ENCODE measurements around the gene UBAC2. TPM values are rescaled to one million over a fixed set of nuclear protein-coding genes. Genes with fewer than 3 reads are reported as not detected.
"Not testable (repeated sequence)": the region's sequence is repeated elsewhere in the genome, so short reads cannot be mapped to it uniquely, and the experiment has no call there.

Gene UBAC2
- total RNA-seq, 1 donor from 2014 or later = 82.3 TPM

DNA sequence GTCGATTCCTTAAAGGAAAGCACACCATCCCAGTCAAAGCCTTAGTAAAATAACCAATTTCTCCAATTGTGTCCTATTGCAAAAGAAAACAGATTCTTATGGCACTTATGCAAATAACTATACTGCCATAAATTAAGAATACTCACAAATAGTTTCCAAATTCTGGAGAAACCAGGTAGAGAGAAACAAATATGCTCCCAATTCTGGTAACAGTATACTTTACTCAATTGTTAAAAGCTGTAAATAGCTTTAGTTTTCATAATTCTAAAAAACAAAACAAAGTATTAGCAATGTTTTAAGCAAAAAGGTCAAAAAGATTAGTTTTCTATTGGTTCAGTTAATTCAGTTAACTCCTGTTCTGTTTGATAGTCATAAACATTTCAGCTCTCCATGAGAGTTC is 18.2 kb upstream of the UBAC2 start:
- no peak for DNase-seq (ENCODE audit: low read depth)

DNA sequence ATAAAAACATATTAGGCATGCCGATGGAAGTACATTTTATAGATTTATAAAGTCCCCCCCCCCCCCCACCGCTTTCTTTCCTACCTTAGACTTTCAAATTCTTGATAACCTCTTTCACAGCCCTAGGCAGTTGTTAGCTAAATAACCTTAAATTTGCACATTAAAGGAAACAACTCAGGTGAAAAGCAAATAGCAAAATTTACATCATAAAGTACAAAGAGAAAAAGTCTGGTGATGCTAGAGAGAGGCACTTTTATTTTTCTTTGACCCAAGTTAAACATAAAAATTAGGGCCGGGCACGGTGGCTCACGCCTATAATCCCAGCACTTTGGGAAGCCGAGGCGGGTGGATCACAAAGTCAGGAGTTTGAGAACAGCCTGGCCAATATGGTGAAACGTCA is 15.0 kb upstream of the UBAC2 start:
- no peak for DNase-seq (ENCODE audit: low read depth)

DNA sequence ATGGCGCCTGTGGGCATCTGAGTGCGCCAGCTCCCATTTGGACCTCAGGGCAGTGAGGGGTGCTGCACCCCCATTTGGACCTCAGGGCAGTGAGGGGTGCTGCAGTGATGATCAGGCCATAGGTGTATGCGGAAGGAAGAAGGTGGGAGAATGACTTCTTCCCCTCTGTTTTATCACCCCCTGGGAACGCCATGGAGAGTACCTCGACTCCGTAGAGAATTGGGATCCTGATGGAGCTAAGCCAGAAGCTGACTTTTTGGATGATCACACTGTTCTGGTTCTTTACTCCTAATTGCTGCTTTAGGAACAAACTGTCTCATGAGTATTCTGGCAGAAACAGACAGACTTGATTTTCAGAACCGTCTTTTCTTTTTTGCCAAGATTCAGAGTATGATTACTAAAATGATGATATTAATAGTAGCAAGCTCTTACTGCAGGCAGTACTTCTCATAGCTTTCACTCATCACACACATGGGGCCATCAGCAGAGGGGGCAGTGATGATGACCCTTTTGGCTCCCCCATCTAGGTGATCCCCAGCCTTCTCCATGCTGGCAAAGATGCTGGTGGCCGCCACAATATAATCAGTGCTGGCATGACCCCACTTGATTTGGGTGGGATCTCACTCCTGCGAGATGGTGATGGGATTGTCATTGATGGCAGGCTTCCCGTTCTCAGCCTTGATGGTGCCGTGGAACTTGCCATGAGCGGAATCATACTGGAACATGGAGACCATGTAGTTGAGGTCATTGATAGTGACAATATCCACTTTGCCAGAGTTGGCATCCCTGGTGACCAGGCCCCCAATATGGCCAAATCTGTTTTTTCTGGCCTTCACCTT is 10.3 kb upstream of the UBAC2 start:
- DNase-seq (ENCODE audit: low read depth) = no peak

DNA sequence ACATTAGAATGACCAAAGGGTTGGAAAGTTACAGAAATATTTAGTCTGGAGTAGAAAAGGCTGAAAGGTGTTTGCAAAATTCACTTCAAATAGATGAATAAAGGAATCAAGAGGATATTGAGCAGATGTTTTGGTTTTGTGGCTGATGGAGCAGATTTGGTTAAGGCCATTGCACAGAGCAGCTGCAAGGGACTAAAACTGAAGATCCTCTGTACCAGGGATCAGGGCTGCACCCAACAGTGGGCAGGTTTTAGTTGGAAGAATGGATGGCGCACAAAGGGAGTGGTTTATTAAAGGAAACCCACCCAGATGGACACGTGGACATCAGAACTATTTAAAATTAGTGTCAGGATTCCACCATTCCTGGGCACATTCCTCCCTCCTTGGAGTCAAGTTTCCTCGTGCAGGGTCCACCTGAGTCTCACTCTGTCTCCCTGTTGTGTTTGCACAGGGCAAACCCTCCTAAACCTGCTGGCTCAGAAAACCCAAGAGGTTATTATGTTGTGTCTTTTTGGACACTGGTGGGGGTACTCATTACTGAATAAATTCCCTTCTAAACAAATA is 9.2 kb upstream of the UBAC2 start:
- DNase-seq (ENCODE audit: low read depth) = peak; percentile 27

DNA sequence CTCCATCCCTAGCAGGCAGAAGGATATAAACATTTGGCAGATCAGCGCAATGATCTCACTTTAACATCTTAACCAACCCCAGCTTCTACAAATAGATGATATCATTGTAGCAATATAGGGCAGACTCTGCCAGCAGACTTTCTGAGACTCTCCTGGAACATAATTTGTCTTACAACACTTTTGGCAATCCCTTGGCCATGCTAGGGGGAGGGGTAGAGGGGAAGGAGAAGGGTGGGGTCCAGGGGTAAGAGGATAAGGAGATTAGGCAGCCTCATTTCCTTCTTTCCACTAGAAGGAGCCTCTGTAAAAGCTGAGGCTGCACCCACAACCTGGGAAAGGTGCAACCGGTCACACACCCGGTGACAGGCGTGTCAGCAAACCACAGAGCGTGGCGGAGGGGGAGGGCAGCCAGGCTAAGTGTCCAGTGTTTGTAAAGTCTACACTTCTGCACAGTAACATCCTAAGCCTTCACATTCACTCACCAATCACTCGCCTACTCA is 8.7 kb upstream of the UBAC2 start:
- DNase-seq (ENCODE audit: low read depth) = no peak

DNA sequence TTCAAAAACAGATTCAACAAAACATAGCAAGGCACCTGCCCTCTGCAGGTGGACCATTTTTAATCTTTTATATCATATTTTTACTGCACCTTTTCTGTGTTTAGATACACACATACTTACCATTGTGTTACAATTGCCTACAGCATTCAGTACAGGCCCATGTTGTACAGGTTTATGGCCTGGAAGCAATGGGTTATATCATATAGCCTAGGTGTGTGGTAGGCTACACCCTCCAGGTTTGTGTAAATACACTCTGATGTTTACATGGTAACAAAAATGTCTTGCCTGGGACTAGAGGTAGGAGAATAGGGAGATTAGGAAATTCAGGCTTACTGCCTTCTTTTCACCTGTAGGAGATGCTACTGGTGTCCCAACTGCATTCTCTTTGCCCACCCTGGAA is 8.2 kb upstream of the UBAC2 start:
- no peak for DNase-seq (ENCODE audit: low read depth)

DNA sequence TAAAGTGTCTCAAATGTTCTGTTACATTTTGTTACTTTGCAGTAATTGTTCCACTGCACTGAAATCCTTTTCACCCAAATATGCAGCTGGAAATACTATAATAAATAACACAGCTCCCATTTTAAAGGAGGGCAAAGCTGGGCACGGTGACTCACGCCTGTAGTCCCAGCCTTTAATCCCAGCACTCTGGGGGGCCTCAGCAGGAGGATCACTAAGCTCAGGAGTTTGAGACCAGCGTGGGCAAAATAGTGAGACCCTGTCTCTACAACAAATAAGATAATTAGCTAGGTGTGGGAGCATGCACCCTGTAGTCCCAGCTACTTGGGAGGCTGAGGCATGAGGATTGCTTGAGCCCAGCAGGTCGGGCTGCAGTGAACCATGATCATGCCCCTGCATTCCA is 7.5 kb upstream of the UBAC2 start:
- DNase-seq (ENCODE audit: low read depth) = no peak

DNA sequence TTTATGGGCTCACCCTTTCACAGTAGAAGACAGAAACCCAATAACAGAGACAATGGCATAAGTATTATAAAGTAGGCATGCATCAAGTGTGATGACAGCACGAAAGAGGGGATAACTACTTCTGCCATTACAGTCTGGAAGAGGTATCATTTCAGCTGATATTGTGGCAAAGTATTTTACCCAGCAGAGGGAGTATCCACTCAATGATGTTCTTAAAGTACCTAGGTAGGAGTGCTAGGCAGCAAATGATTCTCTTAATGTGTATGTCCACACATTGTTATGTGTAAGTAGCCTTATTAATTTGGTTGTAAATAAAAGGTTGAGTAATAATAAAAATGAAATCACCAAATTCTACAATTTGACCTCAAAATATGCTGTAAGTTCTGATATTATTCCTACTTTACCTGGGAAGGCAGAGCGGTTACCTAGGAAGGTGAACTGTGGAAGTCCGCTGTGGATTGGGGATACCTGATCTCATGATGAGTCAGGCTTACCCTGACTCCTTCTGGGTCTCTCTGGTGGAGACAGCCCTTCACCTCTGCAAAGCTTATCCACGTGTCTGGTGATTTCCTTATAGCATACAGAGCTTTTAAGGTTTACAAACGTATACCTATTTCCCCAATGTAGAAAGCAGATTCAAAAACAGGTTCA is 4.1 kb upstream of the UBAC2 start:
- no peak for DNase-seq (ENCODE audit: low read depth)

DNA sequence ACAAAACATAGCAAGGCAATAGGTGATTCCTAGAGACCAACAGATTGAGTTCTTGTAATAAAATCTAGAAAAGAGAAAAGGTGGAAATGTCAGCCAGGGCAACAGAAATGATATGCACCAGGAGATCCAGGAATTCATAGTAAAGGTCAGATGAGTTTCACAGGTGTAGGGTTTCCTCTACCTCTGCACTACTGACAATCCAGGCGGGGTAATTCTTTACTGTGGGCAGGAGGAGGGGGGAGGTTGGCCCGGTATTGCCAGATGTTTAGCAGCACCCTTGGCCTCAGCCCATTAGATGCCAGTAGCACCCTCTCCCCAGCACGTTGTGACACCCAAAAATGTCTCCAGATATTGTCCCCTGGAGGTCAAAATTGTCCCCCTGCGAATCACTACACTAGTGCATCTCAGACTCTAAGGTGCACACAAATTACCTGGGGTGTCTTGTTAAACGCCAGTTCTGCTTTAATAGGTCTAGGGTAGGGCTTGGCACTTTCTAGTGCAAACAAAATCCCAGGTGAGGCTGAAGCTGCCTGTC is 3.5 kb upstream of the UBAC2 start:
- no peak for DNase-seq (ENCODE audit: low read depth)

DNA sequence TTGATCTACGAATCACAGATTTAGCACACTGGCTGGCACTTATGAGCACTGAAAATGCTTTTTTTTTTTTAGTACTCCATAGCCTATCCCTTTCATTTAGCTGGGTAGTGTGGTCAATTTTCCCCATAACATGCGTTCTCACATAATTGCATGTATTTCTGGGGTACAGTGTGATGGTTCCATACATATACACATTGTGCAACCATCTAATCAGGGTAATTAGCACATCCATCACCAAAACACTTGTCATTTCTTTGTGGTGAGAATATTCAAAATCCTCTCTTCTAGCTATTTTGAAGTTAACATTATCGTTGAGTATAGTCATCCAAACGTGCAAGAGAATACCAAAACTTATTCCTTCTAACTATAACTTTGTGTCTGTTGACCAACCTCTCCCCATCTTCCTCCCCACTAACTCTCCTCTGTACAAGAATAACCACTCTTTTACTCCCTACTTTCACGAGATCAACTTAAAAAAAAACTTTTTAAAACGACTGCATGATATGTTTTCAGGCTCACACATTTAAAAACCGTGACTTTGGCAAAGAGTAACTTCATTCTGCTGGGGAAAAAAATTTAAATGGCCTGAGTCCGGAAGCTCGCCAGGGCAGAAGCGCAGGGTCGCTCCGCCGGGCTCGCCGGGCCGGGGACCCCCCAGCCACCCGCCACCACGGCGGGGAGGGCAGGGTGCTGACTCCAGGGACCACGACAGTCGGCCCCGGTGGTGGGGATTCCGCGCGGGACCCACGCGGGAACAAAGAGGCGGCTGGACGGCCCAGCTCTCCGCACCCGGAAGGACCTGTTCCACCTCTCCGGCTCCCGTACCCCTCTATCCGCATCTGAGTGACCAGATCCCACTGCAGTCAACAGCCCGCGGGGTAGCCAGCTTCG is 868 bp upstream of the UBAC2 start:
- DNase-seq (ENCODE audit: low read depth) = no peak

DNA sequence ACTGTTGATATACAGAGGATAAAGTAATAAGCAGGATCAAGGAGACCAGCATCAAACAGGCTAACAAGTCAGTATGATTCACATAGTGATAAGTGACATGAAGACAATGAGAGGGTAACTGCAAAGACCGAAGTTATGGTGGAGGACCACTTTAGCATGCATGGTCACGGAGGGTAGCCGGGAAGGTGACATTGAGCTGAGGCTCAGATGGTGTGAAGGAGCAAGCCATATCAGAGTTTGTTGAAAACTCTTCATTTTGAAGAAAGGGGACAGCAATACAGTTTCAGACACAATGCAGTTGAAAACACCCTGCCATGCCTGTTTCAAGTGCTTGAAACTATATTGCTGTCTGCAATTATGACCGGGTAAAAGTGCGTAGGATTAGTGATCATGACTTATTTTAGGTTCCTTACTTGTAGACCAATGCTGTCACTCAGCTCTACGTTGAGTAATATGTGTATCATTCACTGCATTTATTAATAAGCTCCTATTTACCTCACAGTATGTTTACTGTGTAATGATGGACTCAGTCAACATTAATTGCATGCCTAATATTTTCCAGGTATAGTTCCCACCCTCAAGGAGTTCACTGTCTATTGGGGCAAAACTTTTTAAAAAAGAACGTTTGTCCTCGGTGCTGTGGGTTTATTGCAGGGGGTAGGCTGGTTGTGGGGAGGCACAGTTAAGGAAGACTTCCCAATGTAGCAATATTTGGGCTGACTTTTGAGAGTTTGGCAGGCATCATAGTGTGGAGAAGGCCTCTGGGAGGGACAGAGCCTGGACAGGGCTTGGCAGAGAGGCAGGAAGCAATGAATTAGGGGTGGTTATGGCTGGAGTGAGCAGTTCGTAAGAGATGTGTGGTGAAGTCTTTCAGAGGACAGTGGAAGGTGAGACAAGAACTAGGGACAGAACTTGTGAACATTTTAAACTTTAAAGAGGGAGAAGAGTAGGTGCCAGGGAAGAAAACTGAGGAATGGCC is 3.2 kb downstream of the UBAC2 start:
- no peak for DNase-seq (ENCODE audit: low read depth)

DNA sequence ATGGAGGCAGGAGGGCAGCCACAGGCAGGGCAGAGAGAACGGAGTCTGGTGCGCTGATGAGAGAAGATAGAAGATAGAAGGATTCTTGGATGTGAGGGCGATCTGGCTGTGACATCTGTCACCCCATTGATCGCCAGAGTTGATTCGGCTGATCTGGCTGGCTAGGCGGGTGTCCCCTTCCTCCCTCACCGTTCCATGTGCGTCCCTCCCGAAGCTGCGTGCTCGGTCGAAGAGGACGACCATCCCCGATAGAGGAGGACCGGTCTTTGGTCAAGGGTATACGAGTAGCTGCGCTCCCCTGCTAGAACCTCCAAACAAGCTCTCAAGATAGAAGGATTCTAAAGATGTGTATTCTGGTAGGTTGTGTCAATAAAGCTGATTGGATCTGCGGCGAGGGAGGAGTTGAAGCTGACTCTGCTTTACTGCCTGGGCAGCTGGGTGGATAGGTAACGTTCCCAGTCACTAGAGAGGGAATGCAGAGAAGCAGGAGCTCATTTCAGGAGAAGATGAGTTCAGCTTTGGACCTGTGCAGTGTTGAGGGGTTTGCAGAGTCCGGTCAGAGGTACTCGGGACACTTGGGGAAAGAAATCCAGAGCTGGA is 5.1 kb downstream of the UBAC2 start:
- no peak for DNase-seq (ENCODE audit: low read depth)

DNA sequence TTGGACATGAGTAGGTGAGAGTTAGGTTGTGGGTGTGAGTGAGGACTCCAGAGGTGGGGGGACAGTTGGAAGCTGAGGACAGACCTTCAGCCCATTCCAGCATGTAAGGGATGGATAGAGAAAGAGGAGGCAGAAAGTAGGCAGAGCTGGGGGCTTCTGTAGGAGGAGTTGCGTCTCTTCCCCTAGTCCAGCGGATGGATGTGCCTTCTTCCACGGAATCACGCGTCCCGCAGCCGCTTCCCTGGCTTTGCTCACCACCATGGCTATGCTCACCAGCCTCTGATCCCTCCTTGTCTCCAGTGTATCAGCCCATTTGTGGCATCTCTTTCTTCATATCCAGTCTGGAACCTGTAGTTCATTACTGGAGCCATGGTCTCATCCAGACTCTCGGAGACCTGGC is 5.6 kb downstream of the UBAC2 start:
- no peak for DNase-seq (ENCODE audit: low read depth)

DNA sequence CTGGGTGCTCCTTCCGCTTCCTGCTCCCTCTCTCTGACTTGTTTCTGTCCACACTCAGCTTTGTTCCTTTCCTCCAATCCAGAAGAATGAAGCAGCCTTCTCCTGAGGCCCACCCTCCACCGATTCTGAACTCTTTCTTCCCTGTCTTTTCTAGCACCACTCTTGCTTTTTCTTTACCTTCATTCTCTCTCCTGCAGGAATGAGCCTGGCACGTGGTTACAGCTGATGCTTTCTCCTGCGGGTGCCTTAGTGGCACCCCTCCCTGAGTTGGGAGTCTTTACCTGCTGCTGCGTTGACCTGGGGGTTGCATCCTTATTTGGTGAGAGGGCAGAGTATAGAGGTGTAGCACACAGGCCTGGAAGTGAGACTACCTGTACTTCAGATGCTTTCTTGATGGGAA is 6.2 kb downstream of the UBAC2 start:
- DNase-seq (ENCODE audit: low read depth) = no peak

DNA sequence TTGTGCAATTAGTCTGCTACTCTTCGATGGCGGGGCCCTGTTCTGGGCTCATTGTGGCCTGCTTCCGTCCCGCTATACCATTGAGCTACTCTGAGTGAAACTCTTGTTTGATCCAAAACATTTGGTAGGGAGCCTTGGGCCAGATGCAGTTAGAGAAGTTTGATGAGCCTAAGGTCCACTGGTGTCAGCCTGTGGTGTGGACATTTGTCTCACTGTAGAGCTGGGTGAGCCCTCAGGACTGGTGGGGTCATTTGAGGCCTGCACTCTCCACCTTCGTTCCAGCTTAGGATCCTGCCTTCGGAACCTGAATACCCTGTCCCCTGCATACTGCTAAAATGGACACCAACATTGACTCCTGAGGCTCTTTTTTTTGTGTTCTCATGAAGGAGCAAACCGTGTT is 6.9 kb downstream of the UBAC2 start:
- no peak for DNase-seq (ENCODE audit: low read depth)

DNA sequence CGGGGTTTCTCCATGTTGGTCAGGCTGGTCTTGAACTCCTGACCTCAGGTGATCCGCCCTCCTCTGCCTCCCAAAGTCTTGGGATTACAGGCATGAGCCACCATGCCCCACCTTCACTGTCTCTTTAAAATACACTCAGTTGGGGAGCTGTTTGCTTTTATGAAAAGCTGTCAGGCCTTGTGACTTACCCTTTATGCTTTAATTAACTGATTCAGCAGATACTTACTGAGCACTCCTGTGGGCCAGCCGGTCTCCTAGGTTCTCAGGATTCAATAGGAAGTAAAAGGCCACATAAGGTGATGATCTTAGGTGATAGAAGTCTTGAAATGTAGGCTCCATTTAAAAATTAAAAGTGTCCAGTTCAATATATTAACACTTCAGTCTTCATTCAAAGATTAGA is 7.5 kb downstream of the UBAC2 start:
- DNase-seq (ENCODE audit: low read depth) = no peak

DNA sequence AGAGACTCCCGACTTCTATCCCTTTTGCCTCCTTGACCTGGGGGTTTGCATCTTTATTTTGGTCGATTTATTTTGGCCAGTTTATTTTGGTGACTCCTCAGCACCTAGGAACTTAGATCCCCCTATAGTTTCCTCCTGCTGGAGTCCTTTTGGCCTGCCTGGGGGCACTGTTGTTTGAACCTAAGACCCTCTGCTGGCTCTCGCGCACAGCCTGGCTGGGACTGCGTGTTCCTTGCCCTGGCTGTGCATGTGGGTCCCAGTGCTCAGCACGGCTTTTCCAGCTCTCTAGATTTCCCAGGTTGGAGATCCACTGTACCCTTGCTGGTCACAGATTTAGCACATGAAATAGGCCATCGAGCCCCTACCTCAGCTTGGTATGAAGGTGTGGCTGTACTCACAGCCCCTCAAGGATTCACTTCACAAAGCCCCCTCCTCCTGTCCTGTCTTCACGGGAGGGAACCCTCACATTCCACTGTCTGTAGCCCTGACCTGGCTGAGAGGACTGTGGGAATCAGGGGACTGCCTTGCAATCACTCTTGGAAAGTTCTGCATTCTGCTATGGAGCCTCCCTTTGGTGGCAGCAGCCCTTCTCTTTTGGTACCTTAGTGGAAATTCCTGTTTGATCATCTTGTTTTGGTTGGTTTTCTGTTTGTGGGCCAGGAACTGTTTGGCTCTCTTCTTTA is 8.3 kb downstream of the UBAC2 start:
- no peak for DNase-seq (ENCODE audit: low read depth)

DNA sequence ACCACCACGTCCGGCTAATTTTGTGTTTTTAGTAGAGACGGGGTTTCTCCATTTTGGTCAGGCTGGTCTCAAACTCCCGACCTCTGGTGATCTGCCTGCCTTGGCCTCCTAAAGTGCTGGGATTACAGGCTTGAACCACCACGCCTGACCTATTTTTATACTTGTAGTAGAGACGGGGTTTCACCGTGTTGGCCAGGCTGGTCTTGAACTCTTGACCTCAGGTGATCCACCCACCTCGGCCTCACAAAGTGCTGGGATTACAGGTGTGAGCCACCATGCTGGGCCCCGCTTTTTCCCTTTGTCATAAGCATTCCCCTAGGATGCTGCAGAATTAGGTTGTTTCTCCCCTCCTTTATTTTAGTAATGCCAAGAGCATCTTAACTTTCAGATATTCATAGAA is 10.0 kb downstream of the UBAC2 start:
- DNase-seq (ENCODE audit: low read depth) = not testable (repeated sequence)
